Prostate gland (tissue), 2 donors: ENCODE data around the gene CCDC27. TPM values are rescaled to one million over a fixed set of nuclear protein-coding genes. Genes with fewer than 3 reads are reported as not detected.

Source experiments
- DNase-seq: peaks from one replicate; pipeline ENCODE4 v3.0.0-alpha.2; 2019; ENCODE audit warnings: low spot score
- H3K27ac ChIP-seq, 2 donors: fragments of 200-600 bp; sonication (generic); 2 replicates each; pipeline ENCODE4 v1.5.1; 2017 to 2019
- H3K27me3 ChIP-seq: fragments of 200-600 bp; sonication (generic); replicated peaks from 2 replicates; pipeline ENCODE4 v1.5.1; 2019; ENCODE audit not compliant: insufficient read depth
- H3K36me3 ChIP-seq, 2 donors: fragments of 200-600 bp; sonication (generic); 1 replicate in 1 of 2; 2 replicates in 1 of 2; pipeline versions ENCODE4 v1.5.1 to v1.8.1; 2017 to 2019
- H3K4me1 ChIP-seq: fragments of 200-600 bp; sonication (generic); replicated peaks from 2 replicates; pipeline ENCODE4 v1.5.1; 2019
- H3K4me3 ChIP-seq, 2 donors: fragments of 200-600 bp; sonication (generic); 2 replicates each; pipeline ENCODE4 v1.5.1; 2017 to 2019
- H3K9me3 ChIP-seq: fragments of 200-600 bp; sonication (generic); 2 replicates; pipeline ENCODE4 v1.5.1; 2017
- POLR2A ChIP-seq: fragments of 450-650 bp; IDR thresholded peaks from one replicate; pipeline ENCODE4 v1.6.1; 2016; ENCODE audit warnings: antibody characterized with exemption, mild to moderate bottlenecking
- POLR2AphosphoS5 ChIP-seq: sonication (generic); formaldehyde crosslinking; IDR thresholded peaks from one replicate; pipeline ENCODE4 v1.6.1; 2017; ENCODE audit warnings: antibody characterized with exemption
- WGBS: methylation state at CpG from one replicate; pipeline ENCODE4 v1.1.5; 2018; 5-methylcytosine and 5-hydroxymethylcytosine counted together
- intact Hi-C: fragments of 100-400 bp; cut with DNase I; formaldehyde crosslinking; loops from one replicate; pipeline ENCODE4 v1.14.2; 2022
- total RNA-seq, 2 donors: library from RNA; depleted of rRNA; stranded (reverse); fragments of >200 nt; gene quantifications; one replicate each; pipeline ENCODE4 v1.1.0, GENCODE V29; 2016
- TF ChIP-seq, protein P1 (sequence below), 4 experiments: fragments of 200-600 bp in 2 of 4; fragments of 450-650 bp in 2 of 4; sonication (generic) in 2 of 4; IDR thresholded peaks; 1 replicate in 3 of 4; 2 replicates in 1 of 4; pipeline ENCODE4 v1.5.1; 2016 to 2019; ENCODE audit warnings: antibody characterized with exemption in 4 of 4, mild to moderate bottlenecking in 2 of 4, moderate library complexity in 2 of 4

CCDC27 gene
- total RNA-seq, 2 donors from 2014 or later: 0.97 TPM; not detected in 1

DNA sequence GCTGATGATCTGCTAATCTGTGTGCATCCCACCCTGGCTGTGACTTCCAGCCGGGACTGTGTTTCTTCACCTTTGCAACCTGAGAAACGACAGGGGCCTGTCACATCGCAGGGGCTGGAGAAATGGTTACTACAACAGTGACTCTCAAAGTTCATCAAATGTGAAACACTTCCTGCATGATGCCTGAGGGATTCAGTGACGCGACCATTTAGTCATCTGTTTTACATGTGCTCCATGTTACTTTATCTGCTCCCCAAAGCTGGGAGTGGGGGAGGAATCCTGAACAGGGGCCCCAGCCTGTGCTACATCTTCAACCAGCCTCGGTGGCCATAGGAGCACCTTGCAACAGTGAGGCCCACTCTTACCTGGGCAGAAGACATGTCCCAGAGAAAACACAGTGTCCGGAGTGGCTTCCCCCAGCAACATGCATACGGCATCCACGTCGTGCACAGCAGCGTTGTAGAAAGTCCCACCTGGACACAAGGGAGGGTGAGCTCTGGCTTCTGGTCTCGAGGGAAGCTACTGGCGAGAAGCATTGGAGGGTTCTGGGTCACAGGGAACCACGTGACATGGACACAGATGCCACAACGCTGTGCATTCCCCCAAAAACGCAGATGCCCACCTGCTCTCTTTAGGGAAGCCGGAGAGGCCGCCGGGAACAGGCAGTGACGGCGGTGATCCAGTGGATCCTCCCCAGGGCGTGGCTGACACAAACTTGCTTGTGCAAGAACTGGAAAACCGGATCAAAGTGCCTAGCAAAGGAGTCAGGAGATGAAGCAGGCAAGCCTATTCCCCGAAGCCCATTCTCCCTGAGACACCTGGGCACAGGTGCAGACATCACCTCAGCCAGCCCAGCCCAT lies 9.6 kb upstream of the CCDC27 start:
- TF ChIP-seq, protein P1, sequence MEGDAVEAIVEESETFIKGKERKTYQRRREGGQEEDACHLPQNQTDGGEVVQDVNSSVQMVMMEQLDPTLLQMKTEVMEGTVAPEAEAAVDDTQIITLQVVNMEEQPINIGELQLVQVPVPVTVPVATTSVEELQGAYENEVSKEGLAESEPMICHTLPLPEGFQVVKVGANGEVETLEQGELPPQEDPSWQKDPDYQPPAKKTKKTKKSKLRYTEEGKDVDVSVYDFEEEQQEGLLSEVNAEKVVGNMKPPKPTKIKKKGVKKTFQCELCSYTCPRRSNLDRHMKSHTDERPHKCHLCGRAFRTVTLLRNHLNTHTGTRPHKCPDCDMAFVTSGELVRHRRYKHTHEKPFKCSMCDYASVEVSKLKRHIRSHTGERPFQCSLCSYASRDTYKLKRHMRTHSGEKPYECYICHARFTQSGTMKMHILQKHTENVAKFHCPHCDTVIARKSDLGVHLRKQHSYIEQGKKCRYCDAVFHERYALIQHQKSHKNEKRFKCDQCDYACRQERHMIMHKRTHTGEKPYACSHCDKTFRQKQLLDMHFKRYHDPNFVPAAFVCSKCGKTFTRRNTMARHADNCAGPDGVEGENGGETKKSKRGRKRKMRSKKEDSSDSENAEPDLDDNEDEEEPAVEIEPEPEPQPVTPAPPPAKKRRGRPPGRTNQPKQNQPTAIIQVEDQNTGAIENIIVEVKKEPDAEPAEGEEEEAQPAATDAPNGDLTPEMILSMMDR (IDR thresholded peaks at IDR 0.05): no peak
- TF ChIP-seq POLR2AphosphoS5 (no peak), POLR2A (no peak)
- no peak overlapping the region for H3K27ac ChIP-seq
- H3K27me3 ChIP-seq: no peaks in the 10 kb centered on the region
- H3K4me1 ChIP-seq: peaks cover 1% of the 10 kb centered on the region
- H3K9me3 ChIP-seq: no peaks in the 10 kb centered on the region
- intact Hi-C loops: no loop called here
- DNase-seq: no peak
- no peak overlapping the region for H3K4me3 ChIP-seq
- WGBS: 86% methylated on average over 24 of the region's 24 CpGs
- H3K36me3 ChIP-seq: no peaks in the 10 kb centered on the region

DNA sequence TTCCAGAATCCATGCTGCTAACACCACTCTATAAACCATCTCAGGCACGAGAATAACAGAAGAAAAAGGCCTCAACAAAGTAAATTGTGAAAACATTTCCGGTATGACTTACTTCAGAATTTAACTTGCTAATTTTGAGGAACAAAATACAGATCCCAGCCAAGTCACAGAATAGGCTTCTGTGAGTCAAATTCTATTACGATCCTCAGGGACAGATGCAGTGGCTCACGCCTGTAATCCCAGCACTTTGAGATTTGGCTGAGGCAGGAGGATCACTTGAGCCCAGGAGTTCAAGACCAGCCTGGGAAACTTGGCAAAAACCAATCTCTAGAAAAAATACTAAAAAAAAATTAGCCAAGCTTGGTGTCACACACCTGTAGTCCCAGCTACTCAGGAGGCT lies 8.8 kb upstream of the CCDC27 start:
- intact Hi-C loops: no loop called here
- WGBS: 66% methylated on average over 4 of the region's 4 CpGs
- no peaks in the 10 kb centered on the region for H3K36me3 ChIP-seq
- H3K4me1 ChIP-seq: peaks cover 4% of the 10 kb centered on the region
- no peak overlapping the region for H3K4me3 ChIP-seq
- no peak for TF ChIP-seq POLR2AphosphoS5
- TF ChIP-seq, protein P1 (IDR thresholded peaks at IDR 0.05): no peak
- TF ChIP-seq POLR2A: no peak
- no peaks in the 10 kb centered on the region for H3K27me3 ChIP-seq
- H3K9me3 ChIP-seq: no peaks in the 10 kb centered on the region
- H3K27ac ChIP-seq: no peak overlapping the region
- no peak for DNase-seq

DNA sequence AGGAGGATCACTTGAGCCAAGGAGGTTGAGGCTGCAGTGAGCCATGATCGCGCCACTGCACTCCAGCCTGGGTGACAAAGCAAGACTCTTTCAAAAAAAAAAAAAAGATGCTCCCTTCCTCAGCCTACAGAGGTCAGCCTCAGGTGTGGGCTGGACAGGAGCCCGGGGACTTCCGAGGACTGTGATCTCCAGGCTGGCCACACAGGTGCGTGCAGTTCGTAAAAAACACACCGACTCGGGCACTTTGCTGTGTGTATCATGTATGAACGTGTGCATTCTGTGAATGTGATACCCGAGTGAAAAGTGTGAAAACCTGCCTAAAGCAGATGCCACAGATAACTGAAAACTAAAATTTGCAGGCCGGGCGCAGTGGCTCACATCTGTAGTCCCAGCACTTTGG lies 8.4 kb upstream of the CCDC27 start:
- Histone ChIP-seq H3K36me3 (no peaks in the 10 kb centered on the region), H3K27me3 (no peaks in the 10 kb centered on the region), H3K27ac (no peak overlapping the region), H3K9me3 (no peaks in the 10 kb centered on the region), H3K4me1 (peaks cover 4% of the 10 kb centered on the region), H3K4me3 (no peak overlapping the region)
- 86% methylated on average over 12 of the region's 12 CpGs for WGBS
- no peak for DNase-seq
- intact Hi-C loops: no loop called here
- TF ChIP-seq POLR2A: no peak

DNA sequence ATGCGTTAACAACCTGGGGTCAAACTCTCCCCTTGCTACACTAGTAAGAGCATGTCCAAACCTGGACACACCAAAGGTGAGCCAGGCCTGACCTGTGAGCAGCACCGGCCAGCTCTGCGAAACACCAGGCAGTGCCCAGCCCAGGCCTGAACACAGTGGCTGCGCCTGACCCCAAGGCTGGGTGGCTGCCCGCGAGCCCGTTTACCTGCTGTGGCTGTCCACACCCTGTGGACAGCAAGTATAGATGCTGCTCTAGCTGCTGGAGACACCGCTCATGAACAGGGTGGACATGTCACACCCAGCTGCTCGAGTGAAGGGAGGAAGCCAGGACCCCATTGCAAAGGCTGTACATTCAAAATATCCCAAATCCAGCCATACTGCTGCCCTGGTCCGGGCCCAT lies 7.6 kb upstream of the CCDC27 start:
- Histone ChIP-seq H3K9me3 (no peaks in the 10 kb centered on the region), H3K27me3 (no peaks in the 10 kb centered on the region), H3K4me1 (peaks cover 4% of the 10 kb centered on the region), H3K27ac (no peak overlapping the region), H3K4me3 (no peak overlapping the region), H3K36me3 (no peaks in the 10 kb centered on the region)
- WGBS: 96% methylated on average over 10 of the region's 10 CpGs
- intact Hi-C loops: loop anchor here (5.0 kb wide), 1 partner anchor 48 kb away; no protein-coding TSS in a partner anchor
- TF ChIP-seq POLR2A: no peak
- no peak for TF ChIP-seq POLR2AphosphoS5
- TF ChIP-seq, protein P1 (IDR thresholded peaks at IDR 0.05): no peak
- DNase-seq: no peak

DNA sequence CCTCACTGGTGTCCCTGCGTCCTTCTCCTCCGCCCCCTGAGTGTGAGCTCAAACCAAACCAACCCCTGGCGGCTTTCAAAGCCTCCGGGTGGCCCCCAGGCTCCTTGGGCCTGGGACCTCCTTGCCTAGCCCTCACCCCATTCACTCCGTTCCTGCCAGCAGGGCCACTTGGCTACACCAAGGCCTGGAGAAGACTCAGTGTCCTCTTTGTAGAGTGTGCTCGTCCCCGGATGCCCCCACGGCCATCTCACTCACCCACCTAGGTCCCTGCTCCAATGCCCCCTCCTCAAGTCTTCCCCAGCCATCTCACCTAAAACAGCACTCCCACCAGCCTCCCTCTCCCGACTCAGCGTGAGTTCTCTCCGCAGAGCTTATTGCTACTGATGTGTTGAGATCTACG lies 7.2 kb upstream of the CCDC27 start:
- intact Hi-C loops: loop anchor here (5.0 kb wide), 1 partner anchor 47 kb away; no protein-coding TSS in a partner anchor
- no peaks in the 10 kb centered on the region for H3K27me3 ChIP-seq
- no peak overlapping the region for H3K27ac ChIP-seq
- H3K9me3 ChIP-seq: no peaks in the 10 kb centered on the region
- DNase-seq: no peak
- H3K4me1 ChIP-seq: peaks cover 4% of the 10 kb centered on the region
- WGBS: 92% methylated on average over 12 of the region's 12 CpGs
- TF ChIP-seq POLR2A (no peak), POLR2AphosphoS5 (no peak)
- H3K4me3 ChIP-seq: no peak overlapping the region
- no peaks in the 10 kb centered on the region for H3K36me3 ChIP-seq
